GM20431 (cell line): Measurements from ENCODE around the gene DOCK6.
"Not testable (repeated sequence)": the region's sequence is repeated elsewhere in the genome, so short reads cannot be mapped to it uniquely, and the experiment has no call there.

ENCODE experiments used
- in situ Hi-C: fragments of 300-500 bp; cut with MseI, MboI; formaldehyde crosslinking; loops from one replicate; pipeline ENCODE4 v1.15.0; 2020; ENCODE audit warnings: low sequenced_read_pairs; ENCODE audit not compliant: unreplicated experiment

Gene DOCK6

DNA sequence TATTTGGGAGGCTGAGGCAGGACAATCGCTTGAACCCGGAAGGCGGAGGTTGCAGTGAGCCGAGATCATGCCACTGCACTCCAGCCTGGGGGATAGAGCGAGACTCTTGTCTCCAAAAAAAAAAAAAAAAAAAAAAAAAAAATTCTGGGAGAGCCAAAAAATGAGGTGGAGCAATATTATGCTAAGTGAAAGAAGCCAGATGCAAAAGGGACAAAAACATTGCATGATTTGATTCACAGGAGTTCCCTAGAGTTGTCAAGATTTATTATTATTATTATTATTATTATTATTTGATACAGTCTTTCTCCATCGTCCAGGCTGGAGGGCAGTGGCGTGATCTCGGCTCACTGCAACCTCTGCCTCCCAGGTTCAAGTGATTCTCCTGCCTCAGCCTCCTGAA, 81.3 kb downstream of the DOCK6 start:
- in situ Hi-C loops = not testable (repeated sequence)

GRCh38 chr19:11180346-11180745, 82.0 kb downstream of the DOCK6 start:
- in situ Hi-C loops = no loop called here

- in situ Hi-C loops = no loop called here
Observed at GRCh38 chr19:11179716-11180297, 82.5 kb downstream of the DOCK6 start.

DNA sequence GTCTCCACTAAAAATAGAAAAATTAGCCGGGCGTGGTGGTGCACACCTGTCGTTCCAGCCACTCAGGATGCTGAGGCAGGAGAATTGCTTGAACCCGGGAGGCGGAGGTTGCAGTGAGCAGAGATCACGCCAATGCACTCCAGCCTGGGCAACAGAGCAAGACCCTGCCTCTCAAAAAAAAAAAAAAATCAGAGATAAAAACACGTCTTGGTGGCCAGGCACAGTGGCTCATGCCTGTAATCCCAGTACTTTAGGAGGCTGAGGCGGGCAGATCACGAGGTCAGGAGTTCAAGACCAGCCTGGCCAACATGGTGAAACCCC, 83.2 kb downstream of the DOCK6 start:
- in situ Hi-C loops = not testable (repeated sequence)

GRCh38 chr19:11177592-11177991, 84.7 kb downstream of the DOCK6 start:
- in situ Hi-C loops = no loop called here

DNA sequence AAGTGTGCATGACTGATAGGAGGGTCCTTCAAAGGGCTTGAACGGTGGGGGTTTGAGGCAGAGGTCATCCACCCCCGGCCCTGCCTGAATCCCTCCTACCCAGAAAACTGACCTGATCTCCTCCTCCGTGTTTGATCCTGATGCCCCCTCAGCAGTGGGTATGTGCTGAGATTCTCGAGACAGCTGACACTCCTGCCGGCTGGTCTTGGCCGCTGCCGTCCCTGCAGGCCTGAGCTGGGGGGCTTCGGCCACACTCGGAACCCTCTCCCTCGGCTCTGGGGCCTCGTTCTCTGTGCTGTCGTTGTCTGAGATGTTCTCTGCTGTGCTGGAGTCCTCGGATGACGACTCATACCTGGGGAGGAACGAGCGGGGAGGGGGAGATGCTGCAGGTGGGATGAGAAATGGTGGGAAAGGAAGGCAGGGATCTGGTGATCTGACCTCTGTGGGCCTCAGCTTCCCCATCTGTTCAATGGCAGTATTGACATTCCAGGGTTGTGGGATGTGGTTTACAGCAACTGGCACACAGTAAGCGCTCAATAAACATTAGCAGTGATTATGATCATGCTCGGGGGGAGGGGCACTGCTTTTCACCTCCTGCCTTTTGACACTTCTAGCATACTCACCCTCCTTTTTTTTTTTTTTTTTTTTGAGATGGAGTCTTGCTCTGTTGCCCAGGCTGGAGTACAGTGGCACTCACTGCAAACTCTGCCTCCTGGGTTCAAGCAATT, 85.7 kb downstream of the DOCK6 start:
- in situ Hi-C loops = no loop called here

DNA sequence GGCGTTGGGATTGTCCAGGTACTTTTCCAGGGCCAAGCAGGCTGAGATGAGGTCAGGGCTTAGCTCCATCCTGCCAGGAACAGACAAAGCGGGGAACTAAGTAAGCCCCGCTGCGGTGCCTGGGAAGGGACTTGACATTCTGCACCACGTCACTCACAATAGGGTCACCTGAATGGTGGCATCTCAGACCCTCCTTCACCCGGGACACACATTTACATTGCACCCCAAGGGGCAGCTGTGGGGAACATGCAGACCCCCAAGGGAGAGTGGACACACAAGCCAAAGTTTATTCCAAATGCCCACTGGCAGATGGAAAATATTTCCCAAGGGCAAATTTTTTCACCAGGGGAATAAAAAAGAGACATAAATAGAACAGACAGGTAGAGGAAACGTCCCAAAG, 86.4 kb downstream of the DOCK6 start:
- in situ Hi-C loops = no loop called here

DNA sequence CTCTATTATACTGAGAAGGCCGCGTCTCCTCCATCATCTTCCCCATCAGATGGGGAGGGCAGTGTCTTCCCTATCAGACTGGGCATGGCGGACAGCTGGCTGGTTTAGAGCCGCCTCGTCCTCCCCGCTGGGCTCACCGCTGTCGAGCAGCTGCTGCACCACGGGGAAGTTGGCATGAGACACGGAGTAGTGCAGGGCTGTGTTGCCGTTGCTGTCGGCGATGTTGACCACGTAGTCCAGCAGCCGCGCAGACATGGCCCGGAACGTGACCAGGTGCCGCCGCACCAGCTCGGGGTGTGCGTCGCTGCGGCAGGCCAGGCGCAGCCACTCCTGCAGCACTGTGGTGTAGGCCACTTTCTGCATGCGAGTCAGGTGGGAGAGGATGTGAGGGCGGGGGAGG, 88.0 kb downstream of the DOCK6 start:
- in situ Hi-C loops = no loop called here

- in situ Hi-C loops = no loop called here
Observed at GRCh38 chr19:11173516-11174155, 88.7 kb downstream of the DOCK6 start.

- in situ Hi-C loops = no loop called here
Observed at GRCh38 chr19:11172576-11172975, 89.7 kb downstream of the DOCK6 start.

- in situ Hi-C loops = no loop called here
Observed at GRCh38 chr19:11171144-11171543, 91.2 kb downstream of the DOCK6 start.

- in situ Hi-C loops = no loop called here
Observed at GRCh38 chr19:11169896-11170678, 92.2 kb downstream of the DOCK6 start.

GRCh38 chr19:11168568-11168967, 93.8 kb downstream of the DOCK6 start:
- in situ Hi-C loops = no loop called here

GRCh38 chr19:11166281-11167142, 95.8 kb downstream of the DOCK6 start:
- in situ Hi-C loops = no loop called here

DNA sequence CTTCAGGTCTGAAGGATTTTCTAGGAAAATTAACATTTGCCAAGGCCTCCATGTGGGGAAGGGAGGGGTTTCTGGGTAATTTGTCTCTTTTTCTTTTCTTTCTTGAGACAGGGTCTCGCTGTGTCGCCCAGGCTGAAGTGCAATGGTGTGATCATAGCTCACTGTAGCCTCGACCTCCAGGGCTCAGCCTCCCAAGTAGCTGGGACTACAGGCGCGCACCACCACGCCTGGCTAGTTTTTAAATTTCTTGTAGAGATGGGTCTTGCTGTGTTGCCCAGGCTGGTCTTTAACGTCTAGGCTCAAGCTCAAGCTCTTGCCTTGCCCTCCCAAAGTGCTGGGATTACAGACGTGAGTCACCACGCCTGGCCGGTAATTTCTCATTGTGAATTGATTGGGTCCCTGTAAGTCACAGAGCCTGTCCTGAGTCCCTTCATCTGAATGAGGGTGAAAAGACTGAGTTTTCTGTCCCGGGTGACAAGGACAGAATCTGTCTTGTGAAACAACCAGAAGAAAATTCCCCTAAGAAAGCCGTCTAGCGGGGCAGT, 96.8 kb downstream of the DOCK6 start:
- in situ Hi-C loops = no loop called here

GRCh38 chr19:11164879-11165406, 97.4 kb downstream of the DOCK6 start:
- in situ Hi-C loops = no loop called here

DNA sequence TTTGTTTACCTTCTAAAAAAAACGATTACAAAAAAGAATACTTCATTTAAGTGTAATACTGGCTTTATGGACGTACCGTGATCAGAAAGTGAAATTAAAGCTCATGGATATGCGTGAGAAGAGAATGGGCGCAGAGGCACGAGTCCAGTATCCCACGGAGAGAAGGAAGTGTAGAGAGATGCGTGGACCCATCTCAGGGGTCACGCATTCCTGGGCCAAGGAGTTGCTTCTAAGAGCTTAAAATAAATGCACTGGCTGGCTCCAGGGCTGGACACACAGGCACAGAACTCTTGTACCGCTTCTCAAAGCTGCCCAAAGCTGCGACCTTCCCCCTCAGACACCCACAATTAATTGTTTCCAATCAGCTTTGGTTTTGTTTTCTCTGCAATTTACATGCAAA, 98.0 kb downstream of the DOCK6 start:
- in situ Hi-C loops = no loop called here

GRCh38 chr19:11160440-11160768, 101.9 kb downstream of the DOCK6 start:
- in situ Hi-C loops = not testable (repeated sequence)

GRCh38 chr19:11159598-11160439, 102.5 kb downstream of the DOCK6 start:
- in situ Hi-C loops = no loop called here
